T-cell (primary cell): Measurements from ENCODE around the gene FAM110A. TPM values are rescaled to one million over a fixed set of nuclear protein-coding genes. Genes with fewer than 3 reads are reported as not detected.

Experiments used
- ATAC-seq, 4 experiments: fragments of 200-7000 bp in 3 of 4; fragments of 150-1000 bp in 1 of 4; cut with Tn5 transposase; replicated peaks in 1 of 4; 1 replicate in 3 of 4; 2 replicates in 1 of 4; pipeline ENCODE4 v1.10.0; 2021; ENCODE audit warnings: moderate library complexity in 3 of 4, mild to moderate bottlenecking in 2 of 4, moderate number of reproducible peaks in 1 of 4
- CTCF ChIA-PET, 2 donors: fragments of 300-600 bp; sonication (Branson Sonifier 250); formaldehyde crosslinking; loops; one replicate each; lab custom pipeline; 2022; ENCODE audit warnings: antibody characterized with exemption in 2 of 2; lab: Charles Lee
- POLR2A ChIA-PET, 2 donors: fragments of 300-600 bp; sonication (Branson Sonifier 250); formaldehyde crosslinking; loops; one replicate each; lab custom pipeline; 2022; ENCODE audit warnings: antibody characterized with exemption in 2 of 2; lab: Charles Lee
- DNase-seq, 35 experiments: peaks; one replicate each; pipeline versions ENCODE4 v3.0.0 to v3.0.0-alpha.2; 2013 to 2023
- H3K27ac ChIP-seq: one replicate; pipeline ENCODE4 v1.5.1; 2013; ENCODE audit warnings: low read length
- H3K27me3 ChIP-seq, 2 experiments: replicated peaks in 1 of 2; 1 replicate in 1 of 2; 2 replicates in 1 of 2; pipeline versions ENCODE4 v1.6.1 to v1.7.0; 2013; ENCODE audit warnings: low read length in 1 of 2, mixed read lengths in 1 of 2; ENCODE audit not compliant: control insufficient read depth in 2 of 2, insufficient read depth in 2 of 2; ENCODE audit errors: extremely low read depth in 1 of 2
- H3K36me3 ChIP-seq, 2 donors: 1 replicate in 1 of 2; 2 replicates in 1 of 2; pipeline versions ENCODE4 v1.6.1 to v1.7.0; 2013; ENCODE audit warnings: low read length in 1 of 2; ENCODE audit not compliant: control insufficient read depth in 2 of 2, insufficient read depth in 1 of 2; ENCODE audit errors: extremely low read depth in 1 of 2
- H3K4me1 ChIP-seq, 2 experiments: 1 replicate in 1 of 2; 2 replicates in 1 of 2; pipeline versions ENCODE4 v1.6.1 to v1.7.0; 2013; ENCODE audit warnings: low read length in 2 of 2, mixed read lengths in 1 of 2; ENCODE audit not compliant: insufficient read depth in 2 of 2, control insufficient read depth in 1 of 2; ENCODE audit errors: extremely low read depth in 1 of 2
- H3K4me3 ChIP-seq, 2 donors: 1 replicate in 1 of 2; 2 replicates in 1 of 2; pipeline versions ENCODE4 v1.5.1 to v1.7.0; 2013; ENCODE audit warnings: mild to moderate bottlenecking in 2 of 2, low read length in 1 of 2, moderate library complexity in 1 of 2; ENCODE audit not compliant: control insufficient read depth in 1 of 2; ENCODE audit errors: extremely low read depth in 1 of 2
- H3K9me3 ChIP-seq: 2 replicates; pipeline ENCODE4 v1.7.0; 2013
- H3K27ac Mint-ChIP-seq, 2 donors: one replicate each; pipeline ENCODE4 v1.8.0; 2020 to 2021; ENCODE audit warnings: mild to moderate bottlenecking in 2 of 2, mixed read lengths in 2 of 2
- H3K27me3 Mint-ChIP-seq, 2 donors: one replicate each; pipeline ENCODE4 v1.8.0; 2021 to 2022; ENCODE audit warnings: mixed read lengths in 2 of 2
- H3K36me3 Mint-ChIP-seq: one replicate; pipeline ENCODE4 v1.8.0; 2021; ENCODE audit warnings: mixed read lengths
- H3K4me1 Mint-ChIP-seq, 3 donors: one replicate each; pipeline ENCODE4 v1.8.0; 2020 to 2022; ENCODE audit warnings: mixed read lengths in 3 of 3, mild to moderate bottlenecking in 1 of 3
- H3K4me3 Mint-ChIP-seq, 3 donors: one replicate each; pipeline ENCODE4 v1.8.0; 2020 to 2022; ENCODE audit warnings: mild to moderate bottlenecking in 3 of 3, mixed read lengths in 3 of 3, moderate library complexity in 3 of 3
- H3K9me3 Mint-ChIP-seq, 3 donors: one replicate each; pipeline ENCODE4 v1.8.0; 2020 to 2022; ENCODE audit warnings: mixed read lengths in 3 of 3
- WGBS: methylation state at CpG from one replicate; pipeline ENCODE4 v1.1.5; 2013; ENCODE audit warnings: missing lambda C conversion rate; ENCODE audit not compliant: insufficient coverage; 5-methylcytosine and 5-hydroxymethylcytosine counted together
- total RNA-seq, 35 experiments: library from RNA in 6 of 35; stranded (reverse) in 6 of 35; fragments of 120-200 nt in 1 of 35; gene quantifications; one replicate each; pipeline versions ENCODE4 v1.2.1 to v1.2.4 and lab custom pipeline; 2013 to 2026

Gene FAM110A
- total RNA-seq, 5 donors from 2014 or later (not counting 1 experiment from before 2014, with no cell fraction given) = 12.7 to 27.9 (median 26.9) TPM

- no peak overlapping the region for H3K4me3 Mint-ChIP-seq
- H3K4me1 Mint-ChIP-seq = peaks cover 5 to 9% (median 5%) of the 10 kb centered on the region in 3 donors
- Histone ChIP-seq H3K27me3 (peaks cover 0 to 19% of the 10 kb centered on the region in 2 experiments), H3K27ac (no peak overlapping the region), H3K4me1 (peaks cover 0 to 6% of the 10 kb centered on the region in 2 experiments), H3K4me3 (no peak overlapping the region), H3K36me3 (no peaks in the 10 kb centered on the region), H3K9me3 (no peaks in the 10 kb centered on the region)
- H3K36me3 Mint-ChIP-seq = no peaks in the 10 kb centered on the region
- POLR2A ChIA-PET = no interaction called here
- 77% methylated on average over 7 of the region's 7 CpGs for WGBS
- DNase-seq (no peak), ATAC-seq (no peak)
- no peak overlapping the region for H3K27ac Mint-ChIP-seq
- peaks cover 0 to 10% of the 10 kb centered on the region in 2 donors for H3K27me3 Mint-ChIP-seq
- no peaks in the 10 kb centered on the region for H3K9me3 Mint-ChIP-seq
- CTCF ChIA-PET = interaction anchor here in 1 of 2 donors (0.5 kb wide), 1 partner anchor 62 kb away, joined by 4 read pairs; no protein-coding TSS in a partner anchor
Observed at GRCh38 chr20:877814-878213, 44.3 kb downstream of the FAM110A start.

DNA sequence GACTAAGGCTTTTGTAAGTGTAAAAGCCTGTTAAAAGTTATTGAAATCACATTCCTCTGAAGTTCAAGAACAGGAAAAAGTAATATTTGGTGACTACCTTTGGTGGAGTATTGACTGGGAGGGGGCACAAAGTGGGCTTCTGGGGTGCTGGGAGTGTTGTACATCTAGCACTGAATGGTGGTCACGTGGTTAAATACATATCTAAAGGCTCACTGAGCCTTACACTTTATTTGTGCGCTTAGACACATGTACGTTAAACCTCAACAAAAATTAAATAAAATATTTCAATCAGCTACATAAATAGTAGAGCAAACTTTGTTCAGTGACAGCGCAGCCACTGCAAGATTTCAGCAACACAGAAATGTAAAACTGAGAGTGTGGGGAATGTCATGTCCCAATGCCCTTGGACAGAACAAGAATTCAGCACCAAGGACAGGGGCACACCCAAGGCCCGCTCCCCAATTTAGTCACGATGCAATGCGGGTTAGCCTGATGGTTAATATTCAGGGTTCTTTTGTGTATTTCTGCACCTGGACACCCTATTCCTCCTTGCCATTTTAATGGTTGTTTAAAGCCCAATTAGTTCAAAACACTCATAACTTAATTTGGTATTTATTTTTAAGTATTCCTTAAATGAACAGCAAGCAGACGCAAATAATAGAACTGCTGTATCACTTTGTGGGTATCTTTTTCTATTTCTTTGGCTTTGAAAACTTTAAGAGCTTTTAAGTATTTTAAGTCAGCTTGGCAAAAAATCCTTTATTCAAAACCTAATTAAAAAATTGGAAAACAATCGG is 45.2 kb downstream of the FAM110A start:
- Mint-ChIP-seq H3K27ac (no peak overlapping the region), H3K9me3 (no peaks in the 10 kb centered on the region), H3K27me3 (peaks cover 0 to 6% of the 10 kb centered on the region in 2 donors), H3K4me1 (peaks cover 2 to 6% (median 5%) of the 10 kb centered on the region in 3 donors), H3K4me3 (no peak overlapping the region), H3K36me3 (no peaks in the 10 kb centered on the region)
- ChIA-PET POLR2A (no interaction called here), CTCF (no interaction called here)
- peak in 6 of 35 experiments; percentile 12 to 39 (median 14) for DNase-seq
- Histone ChIP-seq H3K9me3 (no peaks in the 10 kb centered on the region), H3K27ac (no peak overlapping the region), H3K27me3 (peaks cover 0 to 16% of the 10 kb centered on the region in 2 experiments), H3K36me3 (no peaks in the 10 kb centered on the region), H3K4me3 (no peak overlapping the region), H3K4me1 (peaks cover 0 to 6% of the 10 kb centered on the region in 2 experiments)
- 50% methylated on average over 1 of the region's 9 CpGs for WGBS
- no peak for ATAC-seq

DNA sequence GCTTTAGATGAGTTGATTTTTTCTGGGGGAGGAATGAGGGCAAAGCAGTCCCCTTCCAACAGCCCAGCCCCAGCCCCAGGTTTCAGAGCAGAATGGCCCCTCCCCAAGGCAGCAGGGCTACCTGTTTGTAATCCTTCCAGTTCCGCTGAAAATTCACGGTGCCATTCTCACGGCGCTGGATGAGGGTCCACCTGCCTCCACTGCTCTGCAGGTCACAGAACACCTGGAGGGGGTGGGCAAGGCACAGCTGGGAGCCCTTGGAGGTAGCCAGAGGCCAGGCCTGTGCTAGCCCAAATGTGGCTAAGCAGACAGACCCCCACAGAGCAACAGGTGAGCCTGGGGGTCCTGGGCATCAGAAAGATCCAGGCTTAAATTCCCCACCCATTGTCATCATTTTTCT is 46.1 kb downstream of the FAM110A start:
- Histone ChIP-seq H3K27ac (no peak overlapping the region), H3K4me3 (no peak overlapping the region), H3K36me3 (no peaks in the 10 kb centered on the region), H3K9me3 (no peaks in the 10 kb centered on the region), H3K27me3 (peaks cover 0 to 25% of the 10 kb centered on the region in 2 experiments), H3K4me1 (peaks cover 0 to 6% of the 10 kb centered on the region in 2 experiments)
- ATAC-seq (no peak), DNase-seq (no peak)
- 60% methylated on average over 1 of the region's 4 CpGs for WGBS
- no peak overlapping the region for H3K27ac Mint-ChIP-seq
- H3K36me3 Mint-ChIP-seq = no peaks in the 10 kb centered on the region
- CTCF ChIA-PET = no interaction called here
- peaks cover 5 to 10% of the 10 kb centered on the region in 2 donors for H3K27me3 Mint-ChIP-seq
- POLR2A ChIA-PET = no interaction called here
- H3K4me3 Mint-ChIP-seq = no peak overlapping the region
- H3K9me3 Mint-ChIP-seq = no peaks in the 10 kb centered on the region
- H3K4me1 Mint-ChIP-seq = peaks cover 0 to 6% (median 5%) of the 10 kb centered on the region in 3 donors

DNA sequence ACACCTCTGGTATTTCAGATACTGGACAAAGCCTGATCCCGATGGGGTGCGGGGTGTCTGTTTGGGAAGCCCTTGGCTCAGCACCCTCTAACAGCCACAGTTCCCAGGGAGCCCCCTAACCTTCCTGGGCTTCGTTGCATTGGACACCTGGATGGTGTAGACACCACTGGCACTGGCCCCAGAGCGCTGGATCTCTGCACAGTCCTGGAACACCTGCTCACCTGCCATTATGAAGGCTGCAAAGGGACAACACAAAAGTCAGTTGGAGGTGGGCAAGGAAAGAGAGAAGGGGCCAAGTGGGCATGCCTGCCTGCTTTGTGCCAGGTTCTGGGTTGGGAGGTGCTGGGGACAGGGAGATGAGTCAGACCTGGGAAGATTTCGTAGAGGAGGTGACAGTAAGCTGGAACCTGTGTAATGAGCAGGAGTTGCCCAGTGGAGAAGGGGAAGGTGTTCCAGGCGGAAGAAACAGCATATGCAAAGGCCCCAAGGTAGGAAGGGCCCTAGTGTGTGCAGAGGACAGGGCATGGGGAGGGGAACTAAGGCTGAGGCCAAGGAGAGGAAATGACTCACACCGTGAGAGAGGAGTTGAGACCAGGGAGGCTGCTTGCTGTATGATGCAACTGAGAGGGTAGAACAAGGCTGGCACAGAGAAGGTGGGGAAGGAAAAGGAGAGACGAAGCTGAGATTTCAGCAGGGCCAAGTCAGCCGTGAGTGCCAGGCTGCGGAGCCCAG is 47.7 kb downstream of the FAM110A start:
- Histone ChIP-seq H3K9me3 (no peaks in the 10 kb centered on the region), H3K36me3 (no peaks in the 10 kb centered on the region), H3K4me1 (peaks cover 0 to 9% of the 10 kb centered on the region in 2 experiments), H3K4me3 (no peak overlapping the region), H3K27ac (no peak overlapping the region), H3K27me3 (peaks cover 0 to 27% of the 10 kb centered on the region in 2 experiments)
- POLR2A ChIA-PET = no interaction called here
- peak in 2 of 4 experiments; percentile 63 to 84 for ATAC-seq
- CTCF ChIA-PET = no interaction called here
- no peaks in the 10 kb centered on the region for H3K36me3 Mint-ChIP-seq
- no peaks in the 10 kb centered on the region for H3K9me3 Mint-ChIP-seq
- DNase-seq = peak in 1 of 35 experiments; percentile 4
- no peak overlapping the region for H3K4me3 Mint-ChIP-seq
- peaks cover 10 to 16% of the 10 kb centered on the region in 2 donors for H3K27me3 Mint-ChIP-seq
- peaks cover 0 to 9% (median 5%) of the 10 kb centered on the region in 3 donors for H3K4me1 Mint-ChIP-seq
- 70% methylated on average over 10 of the region's 10 CpGs for WGBS
- peak overlapping the region in 1 of 2 donors; percentile 58 for H3K27ac Mint-ChIP-seq

DNA sequence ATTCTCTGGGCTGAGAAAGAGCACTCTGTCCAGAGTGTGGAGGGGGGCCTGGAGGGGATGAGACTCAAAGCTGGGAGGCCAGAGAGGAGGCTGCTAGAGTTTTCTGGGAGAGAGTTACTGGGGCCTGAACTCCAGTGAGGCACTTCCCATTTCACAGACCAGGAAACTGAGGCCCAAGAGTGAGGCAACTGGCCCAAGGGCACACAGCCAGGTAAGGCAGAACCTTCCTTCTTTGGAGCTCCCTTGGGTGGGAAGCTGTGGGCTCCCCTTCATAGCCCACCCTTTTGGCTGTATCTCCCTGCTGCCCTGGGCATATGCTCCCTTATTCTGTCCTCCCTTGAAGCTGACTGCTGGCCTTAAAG is 48.2 kb downstream of the FAM110A start:
- H3K27me3 ChIP-seq = peaks cover 0 to 26% of the 10 kb centered on the region in 2 experiments
- H3K9me3 Mint-ChIP-seq = no peaks in the 10 kb centered on the region
- CTCF ChIA-PET = no interaction called here
- H3K4me1 ChIP-seq = peaks cover 0 to 9% of the 10 kb centered on the region in 2 experiments
- no peak for DNase-seq
- no peak overlapping the region for H3K4me3 Mint-ChIP-seq
- H3K27ac ChIP-seq = no peak overlapping the region
- H3K27ac Mint-ChIP-seq = peak overlapping the region in 1 of 2 donors; percentile 58
- no peaks in the 10 kb centered on the region for H3K36me3 ChIP-seq
- POLR2A ChIA-PET = no interaction called here
- no peak overlapping the region for H3K4me3 ChIP-seq
- no peaks in the 10 kb centered on the region for H3K36me3 Mint-ChIP-seq
- ATAC-seq = no peak
- H3K27me3 Mint-ChIP-seq = peaks cover 10 to 16% of the 10 kb centered on the region in 2 donors
- no peaks in the 10 kb centered on the region for H3K9me3 ChIP-seq
- H3K4me1 Mint-ChIP-seq = peaks cover 0 to 9% (median 5%) of the 10 kb centered on the region in 3 donors
